Measurements from ENCODE around the gene CD8B.
"Not testable (repeated sequence)": the region's sequence is repeated elsewhere in the genome, so short reads cannot be mapped to it uniquely, and the experiment has no call there.

- not testable (repeated sequence) for TF ChIP-seq CTCF (IDR thresholded peaks at IDR 0.05; ENCODE audit: low read length); EZH2 (IDR thresholded peaks at IDR 0.05; ENCODE audit: borderline replicate concordance, low read length)
Measured at GRCh38 chr2:86860573-86860972, 1.1 kb downstream of the CD8B start.
